ENCODE measurements around the gene GJB5.

The GJB5 gene

GRCh38 chr1:34711485-34711884 is 43.4 kb upstream of the GJB5 start:
- DNase-seq (ENCODE audit: low read depth), result peak; percentile 4
- TF ChIP-seq MAX (IDR thresholded peaks at IDR 0.05; ENCODE audit: low read depth, low read length) (no peak), MYC (IDR thresholded peaks at IDR 0.05; ENCODE audit: low read depth, low read length) (no peak), POLR2A (IDR thresholded peaks at IDR 0.05; ENCODE audit: extremely low read depth, insufficient read length) (no peak), CTCF (IDR thresholded peaks at IDR 0.05; ENCODE audit: low read depth, low read length) (no peak)

GRCh38 chr1:34712007-34712688 is 42.7 kb upstream of the GJB5 start:
- no peak for DNase-seq (ENCODE audit: low read depth)
- no peak for TF ChIP-seq MYC (IDR thresholded peaks at IDR 0.05; ENCODE audit: low read depth, low read length)
- TF ChIP-seq CTCF (IDR thresholded peaks at IDR 0.05; ENCODE audit: low read depth, low read length), result no peak
- TF ChIP-seq POLR2A (IDR thresholded peaks at IDR 0.05; ENCODE audit: extremely low read depth, insufficient read length), result no peak
- no peak for TF ChIP-seq MAX (IDR thresholded peaks at IDR 0.05; ENCODE audit: low read depth, low read length)
- H3K4me3 ChIP-seq (ENCODE audit: low read depth, low read length), result no peak overlapping the region

More at GRCh38 chr1:34711485-34711884, 43.4 kb upstream of the GJB5 start:
- H3K4me3 ChIP-seq (ENCODE audit: low read depth, low read length), result no peak overlapping the region

DNA sequence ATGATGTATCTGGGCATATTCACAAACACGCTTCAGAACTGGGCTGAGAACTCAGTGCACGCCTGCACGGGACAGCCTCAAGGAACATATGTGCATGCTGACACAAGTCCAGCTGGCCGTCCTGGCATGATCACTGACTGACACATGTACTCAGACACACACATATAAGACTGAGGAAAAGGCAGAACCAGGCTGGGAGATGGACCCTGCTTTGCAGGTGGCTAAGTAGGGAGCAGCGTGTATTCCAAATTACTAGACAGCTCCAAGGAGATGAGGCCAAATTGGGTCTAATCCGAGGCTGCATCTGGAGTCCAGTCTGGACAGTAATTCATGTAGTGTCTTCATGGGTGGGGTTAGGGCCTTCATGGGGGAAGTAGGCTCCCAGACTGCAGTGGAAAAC is 41.4 kb upstream of the GJB5 start:
- TF ChIP-seq MYC (IDR thresholded peaks at IDR 0.05; ENCODE audit: low read depth, low read length) (no peak), POLR2A (IDR thresholded peaks at IDR 0.05; ENCODE audit: extremely low read depth, insufficient read length) (no peak), CTCF (IDR thresholded peaks at IDR 0.05; ENCODE audit: low read depth, low read length) (no peak), MAX (IDR thresholded peaks at IDR 0.05; ENCODE audit: low read depth, low read length) (no peak)
- H3K4me3 ChIP-seq (ENCODE audit: low read depth, low read length), result no peak overlapping the region
- DNase-seq (ENCODE audit: low read depth), result no peak

GRCh38 chr1:34714386-34714785 is 40.5 kb upstream of the GJB5 start:
- TF ChIP-seq MAX (IDR thresholded peaks at IDR 0.05; ENCODE audit: low read depth, low read length), result no peak
- no peak for DNase-seq (ENCODE audit: low read depth)
- H3K4me3 ChIP-seq (ENCODE audit: low read depth, low read length), result no peak overlapping the region

DNA sequence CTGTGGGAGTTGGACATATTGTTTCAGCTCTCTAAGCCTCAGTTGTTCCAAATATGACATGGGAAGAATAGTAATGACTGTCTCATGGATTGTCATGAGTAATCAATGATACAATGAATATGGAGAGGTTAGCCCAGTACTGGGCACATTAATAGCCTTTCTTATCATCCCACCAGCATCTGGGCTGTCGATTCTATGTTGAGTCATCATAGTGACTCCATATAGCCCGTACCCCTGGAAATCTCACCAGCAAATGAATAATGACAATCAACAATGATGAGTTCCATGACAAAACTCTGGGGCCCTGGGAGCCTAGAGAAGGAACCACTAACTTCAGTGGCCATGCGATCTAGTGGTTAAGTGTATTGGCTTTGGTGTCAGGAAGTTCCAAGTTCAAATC is 39.7 kb upstream of the GJB5 start:
- TF ChIP-seq MAX (IDR thresholded peaks at IDR 0.05; ENCODE audit: low read depth, low read length), result no peak
- TF ChIP-seq CTCF (IDR thresholded peaks at IDR 0.05; ENCODE audit: low read depth, low read length), result no peak
- no peak for TF ChIP-seq POLR2A (IDR thresholded peaks at IDR 0.05; ENCODE audit: extremely low read depth, insufficient read length)
- TF ChIP-seq MYC (IDR thresholded peaks at IDR 0.05; ENCODE audit: low read depth, low read length), result no peak
- no peak overlapping the region for H3K4me3 ChIP-seq (ENCODE audit: low read depth, low read length)
- no peak for DNase-seq (ENCODE audit: low read depth)

- no peak overlapping the region for H3K4me3 ChIP-seq (ENCODE audit: low read depth, low read length)
- DNase-seq (ENCODE audit: low read depth), result no peak
- no peak for TF ChIP-seq POLR2A (IDR thresholded peaks at IDR 0.05; ENCODE audit: extremely low read depth, insufficient read length)
- TF ChIP-seq MYC (IDR thresholded peaks at IDR 0.05; ENCODE audit: low read depth, low read length), result no peak
These were observed 33.6 kb upstream of the GJB5 start for GRCh38 chr1:34721241-34721640.

Measured in NB4 (cell line).